ENCODE results near the gene PAGE2B.

DNA sequence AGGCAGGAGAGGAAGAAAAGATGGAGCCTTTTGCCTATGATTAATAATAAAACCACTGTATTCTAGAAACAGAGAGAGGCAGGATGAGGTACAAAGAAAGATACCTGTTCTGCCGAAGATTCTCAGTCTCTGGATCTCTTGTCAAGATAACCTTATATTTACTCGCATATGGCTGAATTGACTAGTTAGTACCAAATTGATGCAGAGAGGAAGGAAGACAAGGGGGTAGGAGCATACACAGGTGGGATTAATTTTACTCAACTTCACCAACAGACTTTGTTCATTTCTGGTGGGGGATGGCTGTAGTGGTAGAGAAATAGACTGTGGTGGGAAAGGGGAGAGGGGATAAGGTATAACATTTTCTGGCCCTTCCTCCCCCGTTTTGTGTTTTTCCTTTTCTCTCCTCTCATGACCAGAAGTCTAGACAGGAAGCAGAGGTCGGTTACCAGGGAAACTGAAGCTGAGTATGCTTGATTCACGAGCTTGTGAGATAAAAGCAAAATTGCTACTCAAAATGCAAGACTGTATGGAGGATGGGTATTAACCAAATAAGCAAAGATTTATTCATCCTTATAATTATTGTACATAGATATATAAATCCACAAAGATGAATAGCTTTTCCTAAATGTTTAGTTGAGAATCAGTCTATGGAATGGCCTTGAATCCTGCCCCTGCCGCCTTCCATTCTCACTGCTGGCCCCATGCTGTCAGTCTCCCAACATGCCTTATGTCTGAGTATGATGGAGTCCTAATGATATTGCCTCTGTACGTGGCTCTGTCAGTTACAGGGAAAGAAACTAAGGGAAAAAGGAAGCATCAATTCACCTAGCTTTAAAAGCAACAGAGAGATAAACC, 17.8 kb upstream of the PAGE2B start:
- TF ChIP-seq, protein P1, sequence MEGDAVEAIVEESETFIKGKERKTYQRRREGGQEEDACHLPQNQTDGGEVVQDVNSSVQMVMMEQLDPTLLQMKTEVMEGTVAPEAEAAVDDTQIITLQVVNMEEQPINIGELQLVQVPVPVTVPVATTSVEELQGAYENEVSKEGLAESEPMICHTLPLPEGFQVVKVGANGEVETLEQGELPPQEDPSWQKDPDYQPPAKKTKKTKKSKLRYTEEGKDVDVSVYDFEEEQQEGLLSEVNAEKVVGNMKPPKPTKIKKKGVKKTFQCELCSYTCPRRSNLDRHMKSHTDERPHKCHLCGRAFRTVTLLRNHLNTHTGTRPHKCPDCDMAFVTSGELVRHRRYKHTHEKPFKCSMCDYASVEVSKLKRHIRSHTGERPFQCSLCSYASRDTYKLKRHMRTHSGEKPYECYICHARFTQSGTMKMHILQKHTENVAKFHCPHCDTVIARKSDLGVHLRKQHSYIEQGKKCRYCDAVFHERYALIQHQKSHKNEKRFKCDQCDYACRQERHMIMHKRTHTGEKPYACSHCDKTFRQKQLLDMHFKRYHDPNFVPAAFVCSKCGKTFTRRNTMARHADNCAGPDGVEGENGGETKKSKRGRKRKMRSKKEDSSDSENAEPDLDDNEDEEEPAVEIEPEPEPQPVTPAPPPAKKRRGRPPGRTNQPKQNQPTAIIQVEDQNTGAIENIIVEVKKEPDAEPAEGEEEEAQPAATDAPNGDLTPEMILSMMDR (conservative IDR thresholded peaks at IDR 0.05 in 1 of 2, IDR thresholded peaks at IDR 0.05 in 1 of 2; ENCODE audit: extremely low read depth in 1 of 2, insufficient read depth in 1 of 2, low read depth in 1 of 2, low read length in 2 of 2): no peak
- no peak for TF ChIP-seq EZH2 (IDR thresholded peaks at IDR 0.05; ENCODE audit: borderline replicate concordance, low read length)
